ENCODE data around the gene KRT5.

DNA sequence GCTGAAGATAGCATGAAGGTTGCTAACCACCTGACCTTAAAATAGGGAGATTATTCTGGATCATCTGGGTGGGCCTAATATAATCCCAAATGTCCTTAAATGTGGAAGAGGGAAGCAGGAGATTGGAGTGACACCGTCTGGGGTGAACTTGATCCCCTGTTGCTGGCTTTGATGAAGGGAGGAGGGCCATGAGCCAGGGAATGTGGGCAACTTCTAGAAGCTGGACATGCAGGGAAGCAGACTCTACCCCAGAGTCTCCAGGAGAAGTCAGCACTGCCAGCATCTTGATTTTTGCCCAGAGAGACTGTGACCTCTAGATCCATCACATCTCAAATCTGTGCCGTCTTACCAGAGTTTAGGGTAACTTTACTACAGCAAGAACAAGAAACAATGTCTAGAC, 9.2 kb upstream of the KRT5 start:
- TF ChIP-seq JUNB (IDR thresholded peaks at IDR 0.05; ENCODE audit: unreplicated experiment) (no peak), EZH2phosphoT487 (IDR thresholded peaks at IDR 0.05; ENCODE audit: unreplicated experiment) (no peak), POLR2AphosphoS5 (IDR thresholded peaks at IDR 0.05; ENCODE audit: low read depth) (no peak), EZH2 (IDR thresholded peaks at IDR 0.05; ENCODE audit: low read depth, unreplicated experiment) (no peak), CREB1 (CRISPR knock-in tag; IDR thresholded peaks at IDR 0.05; ENCODE audit: low read depth) (no peak)
- TF ChIP-seq, protein P1, sequence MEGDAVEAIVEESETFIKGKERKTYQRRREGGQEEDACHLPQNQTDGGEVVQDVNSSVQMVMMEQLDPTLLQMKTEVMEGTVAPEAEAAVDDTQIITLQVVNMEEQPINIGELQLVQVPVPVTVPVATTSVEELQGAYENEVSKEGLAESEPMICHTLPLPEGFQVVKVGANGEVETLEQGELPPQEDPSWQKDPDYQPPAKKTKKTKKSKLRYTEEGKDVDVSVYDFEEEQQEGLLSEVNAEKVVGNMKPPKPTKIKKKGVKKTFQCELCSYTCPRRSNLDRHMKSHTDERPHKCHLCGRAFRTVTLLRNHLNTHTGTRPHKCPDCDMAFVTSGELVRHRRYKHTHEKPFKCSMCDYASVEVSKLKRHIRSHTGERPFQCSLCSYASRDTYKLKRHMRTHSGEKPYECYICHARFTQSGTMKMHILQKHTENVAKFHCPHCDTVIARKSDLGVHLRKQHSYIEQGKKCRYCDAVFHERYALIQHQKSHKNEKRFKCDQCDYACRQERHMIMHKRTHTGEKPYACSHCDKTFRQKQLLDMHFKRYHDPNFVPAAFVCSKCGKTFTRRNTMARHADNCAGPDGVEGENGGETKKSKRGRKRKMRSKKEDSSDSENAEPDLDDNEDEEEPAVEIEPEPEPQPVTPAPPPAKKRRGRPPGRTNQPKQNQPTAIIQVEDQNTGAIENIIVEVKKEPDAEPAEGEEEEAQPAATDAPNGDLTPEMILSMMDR (conservative IDR thresholded peaks at IDR 0.05; ENCODE audit: low read depth in 2 of 2) = no peak
- TF ChIP-seq, protein P2, sequence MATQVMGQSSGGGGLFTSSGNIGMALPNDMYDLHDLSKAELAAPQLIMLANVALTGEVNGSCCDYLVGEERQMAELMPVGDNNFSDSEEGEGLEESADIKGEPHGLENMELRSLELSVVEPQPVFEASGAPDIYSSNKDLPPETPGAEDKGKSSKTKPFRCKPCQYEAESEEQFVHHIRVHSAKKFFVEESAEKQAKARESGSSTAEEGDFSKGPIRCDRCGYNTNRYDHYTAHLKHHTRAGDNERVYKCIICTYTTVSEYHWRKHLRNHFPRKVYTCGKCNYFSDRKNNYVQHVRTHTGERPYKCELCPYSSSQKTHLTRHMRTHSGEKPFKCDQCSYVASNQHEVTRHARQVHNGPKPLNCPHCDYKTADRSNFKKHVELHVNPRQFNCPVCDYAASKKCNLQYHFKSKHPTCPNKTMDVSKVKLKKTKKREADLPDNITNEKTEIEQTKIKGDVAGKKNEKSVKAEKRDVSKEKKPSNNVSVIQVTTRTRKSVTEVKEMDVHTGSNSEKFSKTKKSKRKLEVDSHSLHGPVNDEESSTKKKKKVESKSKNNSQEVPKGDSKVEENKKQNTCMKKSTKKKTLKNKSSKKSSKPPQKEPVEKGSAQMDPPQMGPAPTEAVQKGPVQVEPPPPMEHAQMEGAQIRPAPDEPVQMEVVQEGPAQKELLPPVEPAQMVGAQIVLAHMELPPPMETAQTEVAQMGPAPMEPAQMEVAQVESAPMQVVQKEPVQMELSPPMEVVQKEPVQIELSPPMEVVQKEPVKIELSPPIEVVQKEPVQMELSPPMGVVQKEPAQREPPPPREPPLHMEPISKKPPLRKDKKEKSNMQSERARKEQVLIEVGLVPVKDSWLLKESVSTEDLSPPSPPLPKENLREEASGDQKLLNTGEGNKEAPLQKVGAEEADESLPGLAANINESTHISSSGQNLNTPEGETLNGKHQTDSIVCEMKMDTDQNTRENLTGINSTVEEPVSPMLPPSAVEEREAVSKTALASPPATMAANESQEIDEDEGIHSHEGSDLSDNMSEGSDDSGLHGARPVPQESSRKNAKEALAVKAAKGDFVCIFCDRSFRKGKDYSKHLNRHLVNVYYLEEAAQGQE (IDR thresholded peaks at IDR 0.05; ENCODE audit: unreplicated experiment) = no peak
